GM18505 (cell line): ENCODE measurements around the gene KRTAP5-9.

Source experiments
- ATAC-seq: cut with Tn5 transposase; IDR thresholded peaks from one replicate; pipeline ENCODE4 v1.9.1; 2021; ENCODE audit not compliant: unreplicated experiment
- POLR2A ChIP-seq: IDR thresholded peaks from 4 replicates; pipeline ENCODE4 v1.6.1; 2011; ENCODE audit warnings: borderline replicate concordance; ENCODE audit not compliant: insufficient read depth, insufficient read length; ENCODE audit errors: extremely low read depth

KRTAP5-9 gene

GRCh38 chr11:71548120-71548519 lies at the start of gene KRTAP5-9:
TSS of gene KRTAP5-9 (plus strand) at chr11:71548420. CDS start at chr11:71548658, 238 bp downstream.
- ATAC-seq, result no peak
- no peak for TF ChIP-seq POLR2A

DNA sequence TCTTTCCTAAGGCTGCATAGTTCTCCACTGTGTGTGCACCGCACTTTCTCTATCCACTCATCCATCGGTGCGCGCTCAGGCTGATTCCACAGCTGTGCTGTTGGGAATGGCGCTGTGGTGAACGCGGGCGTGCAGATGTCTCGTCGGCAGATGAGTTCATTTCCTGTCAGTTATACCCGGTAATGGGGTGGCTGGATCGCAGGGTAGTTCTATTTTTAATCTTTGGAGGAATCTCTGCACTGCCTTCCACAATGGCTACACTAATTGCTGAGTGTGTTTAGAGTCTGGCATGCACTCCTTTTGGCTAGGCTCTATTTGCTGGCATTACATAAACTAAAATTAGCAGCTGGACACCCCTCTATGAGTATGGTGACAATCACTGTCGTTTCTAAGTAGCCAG lies 49.1 kb upstream of the KRTAP5-9 start:
- no peak for ATAC-seq
- no peak for TF ChIP-seq POLR2A

- TF ChIP-seq POLR2A, result no peak
- no peak for ATAC-seq
Measured at GRCh38 chr11:71499546-71499945, 48.7 kb upstream of the KRTAP5-9 start.

DNA sequence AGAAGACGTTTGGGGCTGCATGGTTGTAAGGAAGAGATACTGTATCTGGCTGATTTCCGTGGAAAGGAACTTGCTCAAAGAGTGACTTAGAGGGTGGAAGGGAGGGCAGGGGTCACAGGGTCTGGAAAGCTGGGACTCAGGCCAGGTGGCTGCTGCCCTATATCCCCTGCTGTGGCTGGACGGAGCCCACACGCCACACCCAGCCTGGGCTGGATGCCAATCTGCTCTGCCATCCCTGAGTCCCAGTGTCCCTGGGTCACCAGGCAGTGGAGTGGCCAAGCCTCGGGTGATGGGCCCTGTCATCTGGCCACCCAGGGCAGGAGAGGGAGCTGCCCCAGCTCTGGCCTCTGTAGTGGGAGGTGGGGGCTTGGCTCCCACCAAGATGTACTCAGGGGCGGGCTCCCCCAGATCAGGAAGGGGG lies 47.6 kb upstream of the KRTAP5-9 start:
- no peak for TF ChIP-seq POLR2A
- no peak for ATAC-seq

DNA sequence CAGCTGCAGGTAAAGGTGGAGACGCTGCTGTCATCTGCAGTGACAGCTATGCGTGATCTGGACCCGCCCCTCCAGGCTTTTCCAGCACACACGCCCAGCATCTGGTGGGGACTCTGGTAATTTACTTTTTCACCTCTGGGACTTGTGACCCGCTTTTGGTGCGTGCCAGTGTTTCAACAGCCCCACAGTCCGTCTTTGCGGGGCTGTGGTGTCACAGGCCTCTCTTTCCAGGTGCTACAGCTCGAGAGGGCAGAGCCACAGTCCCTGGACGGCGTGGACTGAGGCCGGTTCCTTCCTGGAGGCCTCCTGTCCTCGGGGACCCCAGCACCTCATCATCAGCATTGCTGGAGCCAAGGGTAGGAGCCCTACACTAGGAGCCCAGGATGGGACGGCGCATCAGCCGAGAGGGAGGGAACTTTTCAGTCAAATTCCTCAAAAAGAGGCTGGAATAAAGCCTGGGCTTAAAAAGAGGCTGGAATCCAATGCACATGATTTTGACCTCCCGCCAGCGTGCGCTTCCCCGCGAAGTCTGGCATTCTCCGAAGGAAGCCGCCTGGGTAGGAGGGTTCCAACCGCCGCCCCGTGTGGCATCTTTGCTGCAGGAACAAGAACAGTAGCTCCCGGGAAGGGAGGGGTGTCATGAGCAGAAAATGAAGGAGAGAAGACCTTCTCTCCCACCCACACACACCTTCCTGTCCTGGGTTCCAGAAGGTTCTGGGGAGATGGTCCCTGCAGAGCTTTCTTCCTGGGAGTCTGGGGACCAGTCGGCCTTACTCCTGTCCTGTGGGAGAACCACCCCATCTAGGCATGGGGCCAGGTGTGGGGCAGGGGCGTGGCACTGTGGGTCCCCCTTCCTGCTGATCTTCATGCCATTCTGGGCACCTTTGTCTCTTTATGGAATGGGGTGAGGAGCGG lies 46.9 kb upstream of the KRTAP5-9 start:
- no peak for TF ChIP-seq POLR2A
- no peak for ATAC-seq

DNA sequence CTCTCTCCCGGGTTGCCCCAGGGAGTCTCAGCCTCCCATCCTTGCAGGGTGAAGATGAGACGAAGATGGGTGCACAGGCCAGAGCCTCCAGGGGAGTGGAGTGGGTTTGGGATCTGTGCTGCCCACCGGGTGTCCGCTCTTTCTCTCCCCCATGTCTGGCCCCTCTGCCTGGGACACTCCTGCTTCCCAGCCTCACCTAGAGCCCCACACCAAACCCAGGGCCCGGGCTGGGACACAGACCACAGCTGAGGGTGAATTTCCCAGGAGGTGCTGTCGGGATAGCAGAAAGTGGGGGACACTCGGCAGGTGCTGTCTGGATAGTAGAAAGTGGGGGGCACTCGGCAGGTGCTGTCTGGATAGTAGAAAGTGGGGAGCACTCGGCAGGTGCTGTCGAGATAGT lies 46.2 kb upstream of the KRTAP5-9 start:
- TF ChIP-seq POLR2A, result no peak
- ATAC-seq, result no peak

DNA sequence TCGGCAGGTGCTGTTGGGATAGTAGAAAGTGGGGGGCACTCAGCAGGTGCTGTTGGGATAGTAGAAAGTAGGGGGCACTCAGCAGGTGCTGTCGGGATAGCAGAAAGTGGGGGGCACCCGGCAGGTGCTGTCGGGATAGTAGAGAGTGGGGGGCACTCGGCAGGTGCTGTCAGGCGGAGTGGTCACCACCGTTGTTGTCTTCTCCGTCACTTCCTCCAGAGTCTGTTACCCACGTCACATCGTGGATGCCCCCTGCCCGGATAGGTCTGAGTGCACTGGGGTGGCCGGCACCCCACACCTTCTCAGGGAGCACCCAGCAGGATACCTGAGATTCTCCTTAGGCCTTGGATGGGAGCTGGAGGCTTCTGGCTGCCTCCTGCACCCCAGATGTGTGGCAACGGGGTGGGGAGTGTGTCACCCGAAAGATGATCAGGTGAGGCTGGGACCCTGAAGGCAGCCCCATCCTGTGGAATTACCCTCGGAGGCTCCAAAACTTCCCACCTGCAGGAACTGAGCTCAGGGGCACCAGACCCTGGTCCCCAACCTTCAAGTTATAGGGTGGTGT lies 45.3 kb upstream of the KRTAP5-9 start:
- ATAC-seq, result no peak
- TF ChIP-seq POLR2A, result no peak

DNA sequence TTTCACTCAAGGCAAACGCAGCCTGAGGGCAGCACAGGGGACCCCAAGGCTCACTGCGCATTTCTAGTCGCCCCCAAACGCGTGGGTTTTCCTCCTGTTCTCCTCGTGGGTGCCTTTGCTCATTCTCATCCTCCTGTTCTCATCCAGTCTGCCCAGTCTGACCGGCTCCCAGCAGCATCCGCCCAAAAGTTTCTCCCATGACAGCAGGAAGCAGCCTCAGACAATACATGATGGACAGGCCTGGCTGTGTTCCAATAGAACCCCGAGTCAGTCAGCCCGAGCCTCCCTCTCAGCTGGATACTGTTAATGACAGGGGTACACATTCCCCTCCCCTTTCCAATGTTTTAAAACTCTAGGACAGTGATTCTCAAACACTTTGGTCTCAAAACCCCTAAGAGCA lies 43.7 kb upstream of the KRTAP5-9 start:
- no peak for TF ChIP-seq POLR2A
- ATAC-seq, result no peak

DNA sequence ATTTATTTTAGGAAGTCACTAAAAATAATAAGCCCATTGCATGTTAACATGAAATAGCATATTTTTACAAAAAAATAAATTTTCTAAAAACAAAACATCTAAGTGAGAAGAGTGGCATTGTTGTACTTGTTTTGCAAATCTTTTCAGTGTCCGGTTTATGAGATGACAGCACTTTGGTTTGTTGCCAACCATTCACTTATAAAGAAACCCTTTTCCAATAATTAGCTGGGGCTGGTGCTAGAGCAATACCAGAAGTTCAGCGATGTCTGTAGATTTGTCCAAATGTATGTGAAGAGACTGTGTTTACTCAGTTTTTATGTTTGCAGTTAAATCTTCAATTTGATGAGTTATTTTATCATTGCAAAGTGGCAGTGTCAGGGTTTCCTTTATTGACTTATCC lies 43.2 kb upstream of the KRTAP5-9 start:
- no peak for ATAC-seq
- TF ChIP-seq POLR2A, result no peak

- ATAC-seq, result no peak
- TF ChIP-seq POLR2A, result no peak
Measured at GRCh38 chr11:71505781-71506180, 42.4 kb upstream of the KRTAP5-9 start.

- no peak for TF ChIP-seq POLR2A
- ATAC-seq, result no peak
Measured at GRCh38 chr11:71507102-71507501, 41.1 kb upstream of the KRTAP5-9 start.

DNA sequence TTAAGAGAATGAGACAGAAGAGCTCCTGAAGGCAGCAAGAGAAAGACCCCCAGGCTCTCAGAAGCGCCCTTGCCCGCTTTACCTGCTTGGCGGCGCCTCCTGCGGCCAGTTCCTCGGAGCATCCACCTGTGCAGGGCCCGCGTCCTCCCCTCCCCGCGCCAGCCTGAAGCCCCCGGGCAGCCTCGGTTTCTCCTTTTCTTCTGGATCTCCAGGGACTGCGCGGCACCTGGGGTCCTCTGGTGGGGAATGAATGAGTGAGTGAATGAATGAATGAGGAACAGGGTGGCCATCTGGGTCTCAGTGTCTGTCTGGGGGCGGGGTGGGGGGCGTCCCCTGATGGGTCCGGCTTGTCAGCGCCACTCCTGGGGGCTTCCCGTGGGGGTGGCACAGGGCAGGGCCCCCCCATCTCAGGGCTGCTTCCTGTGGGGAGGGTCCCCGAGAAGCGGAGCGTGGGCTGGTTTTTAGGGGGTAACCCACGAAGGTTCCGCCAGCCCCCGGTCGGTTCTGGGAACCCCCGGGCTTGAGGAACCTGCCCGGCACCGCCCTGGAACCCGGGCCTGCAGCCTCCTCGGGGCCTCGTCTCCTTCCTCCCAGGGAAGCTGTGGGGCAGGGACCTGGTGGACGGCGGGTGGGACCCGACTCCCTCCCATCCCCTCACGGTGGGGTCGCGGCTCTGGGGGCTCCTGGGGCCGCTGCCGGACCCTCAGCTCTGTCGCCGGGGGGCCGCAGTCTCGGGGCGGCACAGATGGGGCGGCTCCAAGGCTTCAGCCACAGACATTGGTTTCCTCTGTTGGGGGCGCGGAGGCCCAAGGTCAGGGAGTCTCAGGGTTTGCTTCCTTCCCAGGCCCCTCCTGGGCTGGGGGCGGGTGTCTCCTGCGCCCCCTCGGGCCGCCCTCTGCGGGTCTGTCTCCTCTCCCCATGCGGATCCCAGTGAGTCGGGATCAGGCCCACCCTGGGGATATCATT lies 29.4 kb upstream of the KRTAP5-9 start:
- no peak for TF ChIP-seq POLR2A
- ATAC-seq, result no peak

GRCh38 chr11:71519546-71519945 lies 28.7 kb upstream of the KRTAP5-9 start:
- no peak for TF ChIP-seq POLR2A
- ATAC-seq, result no peak
